GM12892 (cell line): ENCODE results near the gene KATNB1.

ENCODE experiments used
- POLR2A ChIP-seq: IDR thresholded peaks from 2 replicates; pipeline ENCODE4 v1.6.1; 2011; ENCODE audit warnings: low read depth, low read length, control low read depth
- POLR2AphosphoS5 ChIP-seq: IDR thresholded peaks from 2 replicates; pipeline ENCODE4 v1.6.1; 2011; ENCODE audit warnings: low read depth, low read length, control low read depth
- TAF1 ChIP-seq: IDR thresholded peaks from 2 replicates; pipeline ENCODE4 v1.6.1; 2011; ENCODE audit warnings: low read depth, mild to moderate bottlenecking, control low read depth, low read length, borderline replicate concordance

- TF ChIP-seq POLR2A = no peak
- TF ChIP-seq TAF1 = no peak
- no peak for TF ChIP-seq POLR2AphosphoS5
Measured at GRCh38 chr16:57799600-57800199, 64.1 kb downstream of the KATNB1 start.
